ENCODE measurements around the gene SCAMP4. TPM values are rescaled to one million over a fixed set of nuclear protein-coding genes. Genes with fewer than 3 reads are reported as not detected.

The SCAMP4 gene
- total RNA-seq, 1 experiment from 2014 or later, result 28.0 TPM

- in situ Hi-C loops (cut with HindIII; ENCODE audit: low pct_unique_long_range_greater_than_20kb, low sequenced_read_pairs), result no loop called here
Measured at GRCh38 chr19:1906985-1907562, 1.9 kb downstream of the SCAMP4 start.

DNA sequence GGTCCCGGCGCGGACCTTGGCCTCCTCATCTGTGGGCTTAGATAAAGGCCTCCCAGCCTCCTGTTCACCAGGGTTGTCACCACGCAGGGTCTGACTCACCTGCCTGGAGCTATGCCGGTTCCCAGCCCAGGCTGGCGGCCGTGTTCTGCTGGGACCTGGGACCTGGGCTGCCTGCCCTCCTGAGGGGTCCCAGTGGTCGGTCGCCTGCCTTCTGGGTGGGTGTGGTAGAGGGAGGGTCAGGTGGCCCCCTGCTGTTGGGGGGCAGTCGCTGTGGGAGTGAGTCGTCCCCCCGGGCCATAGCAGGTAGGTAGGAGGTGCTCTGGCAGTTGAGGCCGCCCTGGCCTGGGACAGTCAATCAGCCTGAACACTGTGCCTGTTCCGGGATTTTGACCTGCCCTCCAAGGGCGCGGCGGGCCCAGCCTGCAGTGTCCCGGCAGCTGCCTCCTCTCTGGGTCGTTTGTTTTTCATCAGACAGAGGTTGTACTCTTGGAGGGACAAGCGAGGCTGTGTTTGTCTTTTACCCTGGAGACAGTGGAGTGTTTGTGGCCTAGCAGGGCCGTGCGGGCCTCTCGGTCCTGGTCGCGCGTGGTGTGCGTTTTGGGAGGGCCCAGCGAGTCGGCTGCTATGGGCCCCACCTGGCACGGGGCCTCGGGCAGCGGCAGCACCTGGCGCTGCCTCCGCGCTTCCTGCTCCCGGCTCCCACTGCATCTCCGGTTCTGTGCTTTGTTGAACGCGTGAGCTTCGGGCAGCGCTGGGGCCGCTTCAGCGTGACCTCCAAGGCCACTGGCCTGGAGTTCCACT, 2.6 kb downstream of the SCAMP4 start:
- in situ Hi-C loops (cut with HindIII; ENCODE audit: low pct_unique_long_range_greater_than_20kb, low sequenced_read_pairs), result no loop called here
- no peak for DNase-seq (ENCODE audit: low read depth)

More at GRCh38 chr19:1906985-1907562, 1.9 kb downstream of the SCAMP4 start:
- no peak for DNase-seq (ENCODE audit: low read depth)

DNA sequence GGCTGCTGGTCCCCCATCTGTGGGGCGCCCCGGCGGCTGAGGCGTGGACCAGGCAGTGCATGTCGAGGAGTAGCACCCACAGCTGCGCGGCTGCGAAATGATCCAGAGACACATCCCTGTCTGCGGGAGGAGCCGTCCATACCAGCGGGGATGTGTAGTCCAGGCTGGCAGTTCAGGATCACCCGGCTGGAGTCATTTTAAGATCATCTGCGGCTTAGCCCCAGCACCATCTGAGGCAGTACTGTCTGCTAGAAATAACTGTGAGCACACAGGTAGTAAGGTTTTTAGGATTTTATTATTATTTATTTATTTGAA, 3.1 kb downstream of the SCAMP4 start:
- in situ Hi-C loops (cut with HindIII; ENCODE audit: low pct_unique_long_range_greater_than_20kb, low sequenced_read_pairs), result no loop called here
- DNase-seq (ENCODE audit: low read depth), result no peak

DNA sequence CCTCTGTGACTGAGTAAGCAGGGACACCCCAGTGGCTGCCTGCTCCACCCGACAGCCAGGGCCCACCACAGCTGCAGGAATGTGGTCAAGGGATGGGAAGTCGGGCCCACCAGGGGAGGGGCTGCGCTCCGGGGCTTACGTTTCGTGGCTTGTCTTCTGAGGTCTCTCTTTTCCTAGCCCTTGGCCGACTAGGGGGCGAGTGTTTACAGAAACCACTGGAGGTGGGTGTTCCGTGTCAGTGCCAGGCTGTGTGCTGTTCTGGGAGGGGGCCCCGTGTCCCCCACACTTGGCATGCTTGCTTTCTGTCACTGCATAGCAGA, 4.5 kb downstream of the SCAMP4 start:
- in situ Hi-C loops (cut with HindIII; ENCODE audit: low pct_unique_long_range_greater_than_20kb, low sequenced_read_pairs), result no loop called here
- DNase-seq (ENCODE audit: low read depth), result no peak

DNA sequence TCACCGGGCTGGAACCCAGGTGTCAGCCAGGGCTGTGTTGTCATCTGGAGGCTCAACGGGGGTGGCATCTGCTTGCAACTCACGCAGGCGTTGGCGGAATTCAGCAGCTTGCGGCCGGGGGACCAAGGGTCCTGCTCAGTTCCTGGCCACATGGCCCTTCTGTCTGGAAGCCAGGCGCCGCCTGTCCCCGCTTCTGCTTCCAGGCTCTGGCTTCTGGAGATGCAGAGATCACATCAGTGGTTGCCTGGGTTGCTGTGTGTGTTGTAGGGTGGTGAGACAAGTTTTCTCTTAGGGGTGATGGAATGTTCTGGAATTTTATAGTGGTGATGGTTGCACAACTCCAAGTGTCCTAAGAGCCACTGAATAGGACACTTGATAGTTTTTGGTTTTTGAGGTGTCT, 5.0 kb downstream of the SCAMP4 start:
- DNase-seq (ENCODE audit: low read depth), result no peak
- in situ Hi-C loops (cut with HindIII; ENCODE audit: low pct_unique_long_range_greater_than_20kb, low sequenced_read_pairs), result no loop called here

DNA sequence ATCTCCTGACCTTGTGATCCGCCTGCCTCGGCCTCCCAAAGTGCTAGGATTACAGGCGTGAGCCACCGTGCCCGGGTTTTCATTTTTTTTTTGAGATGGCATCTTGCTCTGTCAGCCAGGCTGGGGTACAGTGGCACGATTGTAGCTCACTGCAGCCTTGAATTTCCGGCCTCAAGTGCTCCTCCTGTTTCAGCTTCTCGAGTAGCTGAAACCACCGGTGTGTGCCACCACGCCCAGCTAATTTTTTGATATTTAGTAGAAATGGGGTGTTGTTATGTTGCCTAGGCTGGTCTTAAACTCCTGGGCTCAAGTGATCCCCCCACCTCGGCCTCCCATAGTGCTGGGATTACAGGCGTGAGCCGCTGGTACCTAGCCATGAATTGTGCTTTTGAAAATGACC, 5.9 kb downstream of the SCAMP4 start:
- DNase-seq (ENCODE audit: low read depth), result no peak
- in situ Hi-C loops (cut with HindIII; ENCODE audit: low pct_unique_long_range_greater_than_20kb, low sequenced_read_pairs), result no loop called here

DNA sequence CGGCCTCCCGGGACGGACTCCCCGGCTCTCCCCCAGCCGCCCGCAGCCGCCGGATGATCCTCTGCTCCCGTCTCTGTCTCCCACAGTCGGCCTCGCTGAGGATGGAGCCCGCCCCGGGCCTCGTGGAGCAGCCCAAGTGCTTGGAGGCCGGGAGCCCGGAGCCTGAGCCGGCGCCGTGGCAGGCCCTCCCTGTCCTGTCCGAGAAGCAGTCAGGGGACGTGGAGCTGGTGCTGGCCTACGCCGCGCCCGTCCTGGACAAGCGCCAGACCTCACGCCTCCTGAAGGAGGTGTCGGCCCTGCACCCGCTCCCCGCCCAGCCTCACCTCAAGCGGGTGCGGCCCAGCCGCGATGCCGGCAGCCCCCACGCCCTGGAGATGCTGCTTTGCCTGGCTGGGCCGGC, 6.8 kb downstream of the SCAMP4 start:
- in situ Hi-C loops (cut with HindIII; ENCODE audit: low pct_unique_long_range_greater_than_20kb, low sequenced_read_pairs), result no loop called here
- no peak for DNase-seq (ENCODE audit: low read depth)

DNA sequence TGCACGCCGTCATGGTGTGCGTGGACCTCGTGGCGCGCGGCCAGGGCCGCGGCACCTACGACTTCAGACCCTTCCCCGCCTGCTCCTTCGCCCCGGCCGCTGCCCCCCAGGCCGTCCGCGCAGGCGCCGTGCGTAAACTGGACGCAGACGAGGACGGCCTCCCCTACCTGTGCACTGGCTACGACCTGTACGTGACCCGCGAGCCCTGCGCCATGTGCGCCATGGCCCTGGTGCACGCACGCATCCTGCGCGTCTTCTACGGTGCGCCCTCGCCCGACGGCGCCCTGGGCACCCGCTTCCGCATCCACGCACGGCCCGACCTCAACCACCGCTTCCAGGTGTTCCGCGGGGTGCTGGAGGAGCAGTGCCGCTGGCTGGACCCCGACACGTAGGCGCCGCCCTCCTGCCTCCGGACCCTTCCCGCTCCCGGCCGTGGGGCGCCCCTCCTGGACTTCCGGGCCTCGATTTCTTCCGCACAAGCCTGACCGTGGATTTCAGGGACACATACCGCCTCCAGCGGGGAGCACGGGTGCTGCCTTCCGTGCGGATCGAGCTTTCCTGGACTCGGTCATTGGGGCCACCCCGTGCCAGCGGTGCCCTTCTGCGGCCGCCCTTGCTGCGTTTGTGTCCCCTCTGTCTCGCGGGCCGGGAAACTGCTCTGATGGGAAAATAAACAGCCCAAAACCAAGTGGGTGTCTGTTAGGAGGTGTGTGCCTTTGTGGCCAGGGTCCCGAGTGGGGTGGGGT, 7.7 kb downstream of the SCAMP4 start:
- in situ Hi-C loops (cut with HindIII; ENCODE audit: low pct_unique_long_range_greater_than_20kb, low sequenced_read_pairs), result no loop called here

GRCh38 chr19:1913781-1914577, 8.8 kb downstream of the SCAMP4 start:
- in situ Hi-C loops (cut with HindIII; ENCODE audit: low pct_unique_long_range_greater_than_20kb, low sequenced_read_pairs), result no loop called here

More for the DNA sequence above, 7.7 kb downstream of the SCAMP4 start:
- no peak for DNase-seq (ENCODE audit: low read depth)

DNA sequence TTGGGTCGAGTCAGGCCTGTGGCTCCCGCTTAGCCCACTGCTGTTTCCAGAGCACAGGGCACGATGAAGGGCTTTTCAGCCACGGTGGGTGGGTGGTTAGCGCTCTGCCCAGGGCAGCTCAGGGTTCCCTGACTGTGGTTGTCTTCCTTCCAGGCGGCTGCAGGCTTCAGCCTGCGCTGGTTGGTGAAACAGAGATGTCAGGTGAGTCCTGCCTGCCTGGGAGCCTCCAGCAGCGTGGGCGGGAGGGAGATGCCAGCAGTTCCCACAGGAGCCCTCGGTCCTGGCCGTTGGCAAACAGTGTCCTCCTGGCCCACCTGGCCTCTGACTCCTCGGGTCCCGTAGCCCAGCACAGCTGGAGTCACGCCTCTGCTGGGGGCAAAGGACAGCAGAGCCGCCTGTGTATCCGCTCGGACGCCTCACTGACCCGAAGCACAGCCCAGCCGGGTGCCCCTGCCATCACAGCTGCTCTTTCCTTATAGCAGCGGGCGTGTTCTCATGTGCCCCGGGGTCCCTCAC, 9.7 kb downstream of the SCAMP4 start:
- in situ Hi-C loops (cut with HindIII; ENCODE audit: low pct_unique_long_range_greater_than_20kb, low sequenced_read_pairs), result no loop called here
- no peak for DNase-seq (ENCODE audit: low read depth)

More at GRCh38 chr19:1913781-1914577, 8.8 kb downstream of the SCAMP4 start:
- DNase-seq (ENCODE audit: low read depth), result no peak

- in situ Hi-C loops (cut with HindIII; ENCODE audit: low pct_unique_long_range_greater_than_20kb, low sequenced_read_pairs), result no loop called here
- no peak for DNase-seq (ENCODE audit: low read depth)
Measured at GRCh38 chr19:1917146-1917545, 11.9 kb downstream of the SCAMP4 start.

DNA sequence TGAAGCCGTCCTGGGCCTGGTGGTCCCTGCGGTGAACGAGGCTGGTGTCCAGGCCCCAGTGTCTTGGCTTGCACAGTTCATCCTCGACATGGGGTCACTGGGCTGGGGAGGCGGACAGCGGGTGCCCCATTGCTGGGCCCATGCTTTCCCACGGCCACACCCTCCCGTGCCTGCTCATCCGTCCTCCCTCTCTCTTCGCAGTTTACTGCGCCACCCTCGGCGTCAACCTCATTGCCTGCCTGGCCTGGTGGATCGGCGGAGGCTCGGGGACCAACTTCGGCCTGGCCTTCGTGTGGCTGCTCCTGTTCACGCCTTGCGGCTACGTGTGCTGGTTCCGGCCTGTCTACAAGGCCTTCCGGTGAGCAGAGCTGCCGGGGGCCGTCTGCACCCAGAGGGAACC, 12.7 kb downstream of the SCAMP4 start:
- in situ Hi-C loops (cut with HindIII; ENCODE audit: low pct_unique_long_range_greater_than_20kb, low sequenced_read_pairs), result no loop called here
- no peak for DNase-seq (ENCODE audit: low read depth)

DNA sequence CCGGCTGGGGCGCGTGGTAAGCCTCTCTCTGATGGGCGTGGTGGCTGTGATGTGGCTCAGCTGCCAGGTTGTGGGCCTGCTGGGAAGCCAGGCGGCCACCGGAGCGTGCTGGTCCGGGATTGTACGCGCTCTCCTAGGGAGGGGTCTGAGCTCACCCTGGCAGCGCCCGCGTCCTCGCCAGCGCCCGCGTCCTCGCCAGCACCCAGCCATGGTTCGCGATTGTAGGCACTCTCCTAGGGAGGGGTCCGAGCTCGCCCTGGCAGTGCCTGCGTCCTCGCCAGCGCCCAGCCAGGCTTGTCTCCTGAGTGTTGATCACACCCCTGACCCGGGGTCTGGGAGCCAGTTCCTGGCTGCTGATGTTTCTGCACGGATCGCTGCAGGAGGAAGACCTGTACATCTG, 13.8 kb downstream of the SCAMP4 start:
- in situ Hi-C loops (cut with HindIII; ENCODE audit: low pct_unique_long_range_greater_than_20kb, low sequenced_read_pairs), result no loop called here
- no peak for DNase-seq (ENCODE audit: low read depth)

DNA sequence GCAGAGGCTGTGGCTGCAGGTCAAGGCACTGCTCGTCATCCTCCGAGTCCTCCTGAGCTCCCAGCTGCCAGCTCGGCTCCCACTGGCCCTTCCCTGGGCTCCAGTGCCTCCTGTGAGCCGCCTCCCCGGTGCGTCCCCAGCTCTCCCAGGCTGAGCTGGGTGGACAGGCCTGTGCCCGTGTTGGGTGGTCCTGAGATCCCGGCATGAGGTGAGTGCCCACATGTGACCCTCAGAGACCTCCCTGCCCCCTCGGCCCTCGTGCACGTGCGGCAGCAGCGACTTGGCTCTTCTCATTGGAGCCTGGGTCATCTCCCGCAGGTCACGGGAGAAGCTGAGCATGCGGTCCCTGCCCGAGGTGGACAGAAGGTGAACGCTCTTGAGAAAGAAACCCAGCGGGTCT, 15.4 kb downstream of the SCAMP4 start:
- in situ Hi-C loops (cut with HindIII; ENCODE audit: low pct_unique_long_range_greater_than_20kb, low sequenced_read_pairs), result no loop called here
- DNase-seq (ENCODE audit: low read depth), result no peak

DNA sequence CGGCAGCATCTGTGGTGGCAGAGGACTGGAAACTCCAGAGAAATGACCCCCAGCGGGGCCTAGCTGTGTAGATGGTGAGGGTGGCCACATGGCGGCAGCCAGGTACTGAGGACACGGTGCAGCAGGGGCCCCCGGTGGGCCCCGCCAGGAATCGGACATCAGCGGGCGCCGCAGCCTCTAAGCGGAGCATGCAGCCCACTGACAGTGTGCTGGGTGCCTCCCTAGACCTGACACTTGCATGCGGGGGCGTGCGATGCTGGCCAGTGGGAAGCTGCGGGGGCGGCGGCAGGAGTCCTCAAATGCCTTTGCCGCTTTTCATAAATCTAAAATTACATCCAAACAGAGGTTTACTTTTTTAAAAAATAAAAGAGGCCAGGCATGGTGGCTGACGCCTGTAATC, 16.1 kb downstream of the SCAMP4 start:
- DNase-seq (ENCODE audit: low read depth), result no peak
- in situ Hi-C loops (cut with HindIII; ENCODE audit: low pct_unique_long_range_greater_than_20kb, low sequenced_read_pairs), result no loop called here

- in situ Hi-C loops (cut with HindIII; ENCODE audit: low pct_unique_long_range_greater_than_20kb, low sequenced_read_pairs), result no loop called here
- no peak for DNase-seq (ENCODE audit: low read depth)
Measured at GRCh38 chr19:1921825-1922224, 16.6 kb downstream of the SCAMP4 start.

GRCh38 chr19:1922803-1923202, 17.6 kb downstream of the SCAMP4 start:
- in situ Hi-C loops (cut with HindIII; ENCODE audit: low pct_unique_long_range_greater_than_20kb, low sequenced_read_pairs), result no loop called here
- no peak for DNase-seq (ENCODE audit: low read depth)

DNA sequence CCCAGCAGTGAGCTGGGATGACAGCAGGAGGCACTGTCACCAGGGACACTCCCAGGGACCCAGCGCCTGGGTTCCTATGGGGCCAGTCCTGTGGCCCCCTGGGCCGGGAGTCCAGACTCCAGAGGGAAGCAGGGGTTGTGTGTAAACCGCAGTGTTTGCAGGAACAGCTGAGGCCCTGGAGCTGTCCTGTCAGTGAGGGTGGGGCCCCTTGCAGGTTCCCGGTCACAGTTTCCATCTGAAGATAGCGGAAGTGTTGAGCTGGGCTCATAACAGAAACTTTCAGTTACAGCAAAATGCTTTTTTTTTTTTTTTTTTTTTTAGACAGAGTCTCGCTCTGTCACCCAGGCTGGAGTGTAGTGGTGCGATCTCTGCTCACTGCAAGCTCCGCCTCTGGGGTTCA, 18.1 kb downstream of the SCAMP4 start:
- no peak for DNase-seq (ENCODE audit: low read depth)
- in situ Hi-C loops (cut with HindIII; ENCODE audit: low pct_unique_long_range_greater_than_20kb, low sequenced_read_pairs), result no loop called here

All from Caki2 (cell line).